Hepatocyte (in vitro differentiated cells): ENCODE results near the gene OR4K15. TPM values are rescaled to one million over a fixed set of nuclear protein-coding genes. Genes with fewer than 3 reads are reported as not detected.
"Not testable (repeated sequence)": the region's sequence is repeated elsewhere in the genome, so short reads cannot be mapped to it uniquely, and the experiment has no call there.

Experiments
- DNase-seq: peaks from one replicate; pipeline ENCODE4 v3.0.0-alpha.2; 2016; ENCODE audit warnings: low spot score
- H2AFZ ChIP-seq: fragments of 200-600 bp; sonication (generic); 2 replicates; pipeline ENCODE4 v1.6.0; 2016; ENCODE audit warnings: antibody characterized with exemption, mild to moderate bottlenecking
- H3K27ac ChIP-seq: fragments of 200-600 bp; sonication (generic); 2 replicates; pipeline ENCODE4 v1.5.1; 2016; ENCODE audit warnings: mild to moderate bottlenecking
- H3K27me3 ChIP-seq: fragments of 200-600 bp; sonication (generic); 2 replicates; pipeline ENCODE4 v1.6.1; 2016
- H3K36me3 ChIP-seq: fragments of 200-600 bp; sonication (generic); replicated peaks from 2 replicates; pipeline ENCODE4 v1.5.1; 2016; ENCODE audit warnings: low read depth; ENCODE audit not compliant: insufficient read depth
- H3K4me1 ChIP-seq: fragments of 200-600 bp; sonication (generic); 2 replicates; pipeline ENCODE4 v1.5.1; 2016; ENCODE audit warnings: mild to moderate bottlenecking, moderate library complexity; ENCODE audit not compliant: insufficient read depth
- H3K4me2 ChIP-seq: fragments of 200-600 bp; sonication (generic); 2 replicates; pipeline ENCODE4 v1.6.0; 2016
- H3K4me3 ChIP-seq: fragments of 200-600 bp; sonication (generic); 2 replicates; pipeline ENCODE4 v1.5.1; 2016; ENCODE audit warnings: mild to moderate bottlenecking
- H3K79me2 ChIP-seq: fragments of 200-600 bp; sonication (generic); 2 replicates; pipeline ENCODE4 v1.6.0; 2017; ENCODE audit warnings: mild to moderate bottlenecking
- H3K9me2 ChIP-seq: fragments of 200-600 bp; sonication (generic); replicated peaks from 2 replicates; pipeline ENCODE4 v1.6.0; 2017; ENCODE audit warnings: mild to moderate bottlenecking; ENCODE audit not compliant: insufficient read depth
- H3K9me3 ChIP-seq: fragments of 200-600 bp; sonication (generic); 2 replicates; pipeline ENCODE4 v1.5.1; 2016; ENCODE audit warnings: low read depth, mild to moderate bottlenecking
- H4K20me1 ChIP-seq: fragments of 200-600 bp; sonication (generic); 2 replicates; pipeline ENCODE4 v1.6.0; 2016; ENCODE audit warnings: mild to moderate bottlenecking; ENCODE audit not compliant: insufficient read depth, poor library complexity, severe bottlenecking
- EZH2 ChIP-seq: fragments of 200-600 bp; sonication (generic); IDR thresholded peaks from 2 replicates; pipeline ENCODE4 v1.6.1; 2016; ENCODE audit warnings: antibody characterized with exemption, mild to moderate bottlenecking, borderline replicate concordance
- EZH2phosphoT487 ChIP-seq: fragments of 200-600 bp; sonication (generic); IDR thresholded peaks from one replicate; pipeline ENCODE4 v1.6.1; 2018; ENCODE audit warnings: antibody characterized with exemption, mild to moderate bottlenecking, low read depth, moderate library complexity; ENCODE audit not compliant: unreplicated experiment, severe bottlenecking
- WGBS: methylation state at CpG from one replicate; pipeline ENCODE4 v1.1.6; 2016; ENCODE audit warnings: low lambda C conversion rate; ENCODE audit errors: missing lambda C conversion rate; 5-methylcytosine and 5-hydroxymethylcytosine counted together
- polyA plus RNA-seq: library from polyadenylated mRNA; unstranded; fragments of >200 nt; fragmentation: Nextera tagmentation; extraction: Ambion mirVana; gene quantifications from 2 replicates; pipeline ENCODE4 v1.2.1, GENCODE V29; 2016
- total RNA-seq: library from RNA; depleted of rRNA; stranded (reverse); fragments of >200 nt; gene quantifications from 2 replicates; pipeline ENCODE4 v1.2.3, GENCODE V29; 2014
- TF ChIP-seq, protein P1 (sequence below): fragments of 200-600 bp; sonication (generic); IDR thresholded peaks from 2 replicates; pipeline ENCODE4 v1.5.1; 2016; ENCODE audit warnings: antibody characterized with exemption, mild to moderate bottlenecking; ENCODE audit not compliant: poor library complexity

Gene OR4K15
- total and polyA plus RNA-seq, 2 experiments from 2014 or later = not detected

DNA sequence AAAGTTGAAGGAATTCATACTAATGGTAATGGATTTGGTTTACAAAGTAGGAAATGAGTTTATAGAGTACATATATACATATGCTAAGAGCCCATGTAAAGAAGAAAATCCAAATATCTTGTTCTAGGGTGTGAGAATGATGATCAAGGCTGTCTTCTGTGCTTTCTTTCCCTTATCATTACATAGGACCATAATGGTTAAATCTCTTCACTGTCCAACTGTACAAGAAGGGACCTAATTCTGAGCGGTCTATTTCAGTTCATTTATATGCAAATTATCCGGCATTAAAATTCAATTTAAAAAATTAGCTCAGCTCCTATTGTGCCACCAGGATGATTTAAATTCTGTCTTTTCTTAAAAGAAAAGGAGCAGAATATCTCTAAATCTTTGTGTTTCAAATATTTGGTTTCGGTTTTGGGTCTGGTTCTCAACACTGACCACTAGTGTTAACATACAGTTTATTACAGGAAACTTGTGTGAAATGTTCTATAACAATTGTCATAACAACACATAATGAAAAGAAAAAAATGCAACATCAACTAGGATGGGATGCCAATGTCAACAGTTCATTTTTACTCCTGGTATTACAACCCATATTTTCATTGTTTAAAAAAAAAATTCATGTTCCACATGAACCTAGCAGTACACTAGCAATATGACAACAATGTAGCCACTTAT lies 27.8 kb upstream of the OR4K15 start:
- peaks cover 9% of the 10 kb centered on the region for H3K9me3 ChIP-seq
- no peak for DNase-seq
- no peaks in the 10 kb centered on the region for H3K9me2 ChIP-seq
- H3K36me3 ChIP-seq = no peaks in the 10 kb centered on the region
- H4K20me1 ChIP-seq = no peaks in the 10 kb centered on the region
- no peaks in the 10 kb centered on the region for H3K4me1 ChIP-seq
- H3K27me3 ChIP-seq = no peaks in the 10 kb centered on the region
- no peak overlapping the region for H2AFZ ChIP-seq
- no peak for TF ChIP-seq EZH2
- TF ChIP-seq EZH2phosphoT487 = no peak
- TF ChIP-seq, protein P1, sequence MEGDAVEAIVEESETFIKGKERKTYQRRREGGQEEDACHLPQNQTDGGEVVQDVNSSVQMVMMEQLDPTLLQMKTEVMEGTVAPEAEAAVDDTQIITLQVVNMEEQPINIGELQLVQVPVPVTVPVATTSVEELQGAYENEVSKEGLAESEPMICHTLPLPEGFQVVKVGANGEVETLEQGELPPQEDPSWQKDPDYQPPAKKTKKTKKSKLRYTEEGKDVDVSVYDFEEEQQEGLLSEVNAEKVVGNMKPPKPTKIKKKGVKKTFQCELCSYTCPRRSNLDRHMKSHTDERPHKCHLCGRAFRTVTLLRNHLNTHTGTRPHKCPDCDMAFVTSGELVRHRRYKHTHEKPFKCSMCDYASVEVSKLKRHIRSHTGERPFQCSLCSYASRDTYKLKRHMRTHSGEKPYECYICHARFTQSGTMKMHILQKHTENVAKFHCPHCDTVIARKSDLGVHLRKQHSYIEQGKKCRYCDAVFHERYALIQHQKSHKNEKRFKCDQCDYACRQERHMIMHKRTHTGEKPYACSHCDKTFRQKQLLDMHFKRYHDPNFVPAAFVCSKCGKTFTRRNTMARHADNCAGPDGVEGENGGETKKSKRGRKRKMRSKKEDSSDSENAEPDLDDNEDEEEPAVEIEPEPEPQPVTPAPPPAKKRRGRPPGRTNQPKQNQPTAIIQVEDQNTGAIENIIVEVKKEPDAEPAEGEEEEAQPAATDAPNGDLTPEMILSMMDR = no peak
- H3K4me3 ChIP-seq = no peak overlapping the region
- WGBS = 82% methylated on average over 3 of the region's 3 CpGs
- H3K4me2 ChIP-seq = no peak overlapping the region
- no peak overlapping the region for H3K27ac ChIP-seq
- no peaks in the 10 kb centered on the region for H3K79me2 ChIP-seq

DNA sequence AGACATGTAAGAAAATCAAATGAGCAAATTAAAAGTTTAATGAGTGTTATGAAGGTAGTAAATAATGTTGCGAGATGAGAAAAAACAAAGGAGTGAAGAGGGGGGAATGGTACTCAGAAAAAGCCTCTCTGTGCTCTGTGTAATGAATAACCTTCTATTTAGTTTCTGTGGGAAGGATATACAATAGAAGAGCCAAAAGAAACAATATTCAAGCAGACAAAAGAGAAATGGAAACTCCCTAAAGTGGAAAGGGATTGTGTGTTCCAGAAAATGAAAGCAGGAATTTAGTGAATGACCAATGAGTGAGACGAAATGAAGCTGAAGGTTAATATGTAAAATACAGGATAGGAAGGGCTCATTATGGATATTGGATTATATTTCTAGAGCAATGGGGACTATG lies 26.2 kb upstream of the OR4K15 start:
- Histone ChIP-seq H3K9me2 (no peaks in the 10 kb centered on the region), H4K20me1 (no peaks in the 10 kb centered on the region), H3K4me2 (no peak overlapping the region), H3K4me3 (no peak overlapping the region), H3K27ac (no peak overlapping the region), H3K79me2 (no peaks in the 10 kb centered on the region), H3K27me3 (no peaks in the 10 kb centered on the region), H3K36me3 (no peaks in the 10 kb centered on the region), H3K4me1 (no peaks in the 10 kb centered on the region), H2AFZ (no peak overlapping the region), H3K9me3 (peaks cover 4% of the 10 kb centered on the region)
- no peak for DNase-seq
- 64% methylated on average over 2 of the region's 2 CpGs for WGBS
- TF ChIP-seq EZH2 = no peak
- no peak for TF ChIP-seq EZH2phosphoT487
- TF ChIP-seq, protein P1 = no peak

DNA sequence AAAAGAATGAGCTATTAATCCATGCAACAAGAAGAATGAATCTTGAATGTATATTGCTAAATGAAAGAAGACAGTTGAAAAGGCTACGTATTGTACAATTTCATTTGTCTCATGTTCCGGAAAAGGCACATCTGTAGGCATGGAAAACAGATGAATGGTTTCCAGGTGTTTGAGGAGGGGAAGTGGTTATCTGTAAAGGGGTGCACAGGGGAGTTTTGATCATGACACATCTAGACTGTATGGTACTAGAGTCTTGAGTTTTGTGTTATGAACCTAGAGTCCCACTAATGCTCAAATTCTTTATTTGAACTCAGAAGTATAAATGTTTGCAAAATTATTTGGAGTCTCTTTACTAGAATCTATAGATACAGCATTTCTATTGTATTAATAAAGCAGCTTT lies 5.7 kb upstream of the OR4K15 start:
- not testable (repeated sequence) for DNase-seq, H3K4me3 ChIP-seq, H3K79me2 ChIP-seq, H3K4me1 ChIP-seq, H3K9me2 ChIP-seq, H2AFZ ChIP-seq, H4K20me1 ChIP-seq, H3K27me3 ChIP-seq, H3K36me3 ChIP-seq, H3K27ac ChIP-seq, H3K4me2 ChIP-seq, H3K9me3 ChIP-seq
- 68% methylated on average over 2 of the region's 2 CpGs for WGBS

DNA sequence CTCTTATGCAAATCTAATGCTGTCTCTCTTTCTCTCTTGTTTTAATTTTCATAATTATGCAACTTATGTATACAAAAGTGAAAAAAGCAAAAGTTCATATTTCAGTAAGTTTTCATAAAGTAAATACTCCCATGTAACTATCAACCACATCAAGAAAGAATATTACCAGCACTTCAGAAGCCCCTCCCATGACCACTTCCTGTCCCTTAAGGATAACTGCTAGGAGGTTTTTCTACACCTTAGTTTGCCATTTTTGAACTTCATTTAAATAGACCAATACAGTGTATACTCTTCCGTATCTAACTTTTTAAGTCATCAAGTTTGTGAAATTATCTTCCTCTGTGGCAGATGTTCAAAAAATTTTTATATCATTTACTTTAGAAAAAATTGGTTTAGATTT lies 547 bp upstream of the OR4K15 start:
- Histone ChIP-seq H2AFZ (no peak overlapping the region), H3K9me2 (no peaks in the 10 kb centered on the region), H3K4me1 (no peaks in the 10 kb centered on the region), H3K9me3 (no peaks in the 10 kb centered on the region), H3K36me3 (no peaks in the 10 kb centered on the region), H3K4me3 (no peak overlapping the region), H3K4me2 (no peak overlapping the region), H3K27me3 (no peaks in the 10 kb centered on the region), H3K79me2 (no peaks in the 10 kb centered on the region), H4K20me1 (no peaks in the 10 kb centered on the region), H3K27ac (no peak overlapping the region)
- 63% methylated on average over 1 of the region's 1 CpG for WGBS
- no peak for DNase-seq
- no peak for TF ChIP-seq EZH2
- no peak for TF ChIP-seq EZH2phosphoT487
- TF ChIP-seq, protein P1 = no peak
